Mammary epithelial cell (primary cell): ENCODE measurements around the gene EPOP.

Source experiments
- EZH2 ChIP-seq: IDR thresholded peaks from 2 replicates; pipeline ENCODE4 v1.6.1; 2012; ENCODE audit warnings: low read length, inconsistent platforms, borderline replicate concordance
- TF ChIP-seq, protein P1 (sequence below), 2 donors: IDR thresholded peaks in 1 of 2; conservative IDR thresholded peaks in 1 of 2; 2 replicates each; pipeline ENCODE4 v1.5.1; 2011 to 2012; ENCODE audit warnings: inconsistent platforms in 2 of 2, low read length in 2 of 2, mild to moderate bottlenecking in 2 of 2, control low read depth in 1 of 2, low read depth in 1 of 2; ENCODE audit not compliant: insufficient read depth in 1 of 2; ENCODE audit errors: extremely low read depth in 1 of 2

DNA sequence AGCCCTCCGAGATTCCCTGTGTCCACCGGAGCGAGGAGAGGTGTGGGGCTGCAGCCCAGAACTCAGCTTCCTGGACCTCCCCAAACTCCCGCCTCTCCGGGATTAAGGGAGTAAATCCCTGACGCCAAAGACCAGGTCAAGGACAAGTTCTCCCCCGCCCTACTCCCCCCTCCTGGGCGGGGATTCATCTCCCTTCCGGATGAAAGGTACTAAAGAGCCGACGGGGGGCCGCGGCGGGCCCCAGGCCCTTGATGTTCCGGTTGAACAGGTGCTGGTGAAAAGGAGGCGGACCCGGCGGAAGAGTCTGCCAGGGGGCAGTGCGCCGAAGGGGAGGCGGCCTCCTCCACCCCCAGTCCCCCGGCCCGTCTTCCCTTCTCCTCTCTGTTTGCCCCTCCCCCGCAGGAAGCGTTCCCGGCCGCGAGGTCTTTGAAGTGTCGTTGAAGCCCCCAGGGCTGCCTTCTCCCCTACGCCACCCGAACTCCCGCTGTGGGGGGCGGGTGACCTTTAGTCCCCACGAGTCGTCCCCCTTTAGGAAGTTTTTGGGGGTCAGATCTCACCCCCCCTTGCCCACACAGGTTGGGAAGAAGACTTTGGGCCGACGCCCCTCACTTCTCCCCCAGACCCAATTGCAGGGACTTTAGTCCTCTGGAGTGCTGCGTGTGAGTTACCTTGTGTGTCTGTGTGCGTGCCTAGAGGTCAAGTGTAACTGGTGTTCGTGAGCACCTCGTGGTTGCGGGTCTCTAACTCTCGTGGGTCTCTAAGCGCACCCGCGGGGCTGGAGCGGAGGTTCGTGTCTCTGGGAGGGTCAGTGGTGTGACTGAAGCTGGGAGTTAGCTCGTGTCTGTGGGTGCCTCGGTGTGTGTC lies 29.2 kb upstream of the EPOP start:
- TF ChIP-seq, protein P1, sequence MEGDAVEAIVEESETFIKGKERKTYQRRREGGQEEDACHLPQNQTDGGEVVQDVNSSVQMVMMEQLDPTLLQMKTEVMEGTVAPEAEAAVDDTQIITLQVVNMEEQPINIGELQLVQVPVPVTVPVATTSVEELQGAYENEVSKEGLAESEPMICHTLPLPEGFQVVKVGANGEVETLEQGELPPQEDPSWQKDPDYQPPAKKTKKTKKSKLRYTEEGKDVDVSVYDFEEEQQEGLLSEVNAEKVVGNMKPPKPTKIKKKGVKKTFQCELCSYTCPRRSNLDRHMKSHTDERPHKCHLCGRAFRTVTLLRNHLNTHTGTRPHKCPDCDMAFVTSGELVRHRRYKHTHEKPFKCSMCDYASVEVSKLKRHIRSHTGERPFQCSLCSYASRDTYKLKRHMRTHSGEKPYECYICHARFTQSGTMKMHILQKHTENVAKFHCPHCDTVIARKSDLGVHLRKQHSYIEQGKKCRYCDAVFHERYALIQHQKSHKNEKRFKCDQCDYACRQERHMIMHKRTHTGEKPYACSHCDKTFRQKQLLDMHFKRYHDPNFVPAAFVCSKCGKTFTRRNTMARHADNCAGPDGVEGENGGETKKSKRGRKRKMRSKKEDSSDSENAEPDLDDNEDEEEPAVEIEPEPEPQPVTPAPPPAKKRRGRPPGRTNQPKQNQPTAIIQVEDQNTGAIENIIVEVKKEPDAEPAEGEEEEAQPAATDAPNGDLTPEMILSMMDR (conservative IDR thresholded peaks at IDR 0.05 in 1 of 2, IDR thresholded peaks at IDR 0.05 in 1 of 2; ENCODE audit: extremely low read depth in 1 of 2, insufficient read depth in 1 of 2, low read depth in 1 of 2, low read length in 2 of 2): no peak
- no peak for TF ChIP-seq EZH2
